OCI-LY1 (cell line): ENCODE results near the gene PPP2R2C.

ENCODE experiments used
- H2AFZ ChIP-seq: fragments of 200-600 bp; sonication (generic), shearing (Covaris generic); 2 replicates; pipeline ENCODE4 v1.6.0; 2014; ENCODE audit warnings: antibody characterized with exemption, mild to moderate bottlenecking, low read length
- H3F3A ChIP-seq: fragments of 200-600 bp; sonication (generic), shearing (Covaris generic); 2 replicates; pipeline ENCODE4 v1.6.0; 2014; ENCODE audit warnings: mild to moderate bottlenecking, antibody characterized with exemption, low read length, moderate library complexity; ENCODE audit not compliant: insufficient read depth
- H3K27ac ChIP-seq: fragments of 200-600 bp; sonication (generic); 2 replicates; pipeline ENCODE4 v1.5.1; 2014; ENCODE audit warnings: low read length, mixed run types, mild to moderate bottlenecking, low read depth; ENCODE audit not compliant: poor library complexity, severe bottlenecking
- H3K27me3 ChIP-seq: fragments of 200-600 bp; sonication (generic); 2 replicates; pipeline ENCODE4 v1.6.0; 2014; ENCODE audit warnings: antibody characterized with exemption, mild to moderate bottlenecking, low read length, moderate library complexity; ENCODE audit not compliant: insufficient read depth
- H3K36me3 ChIP-seq: fragments of 200-600 bp; sonication (generic); 2 replicates; pipeline ENCODE4 v1.6.1; 2014; ENCODE audit warnings: mild to moderate bottlenecking, antibody characterized with exemption, low read length, moderate library complexity, mixed read lengths; ENCODE audit not compliant: insufficient read depth
- H3K4me1 ChIP-seq: fragments of 200-600 bp; sonication (generic); 2 replicates; pipeline ENCODE4 v1.5.1; 2014; ENCODE audit warnings: mild to moderate bottlenecking, low read length, moderate library complexity; ENCODE audit not compliant: insufficient read depth, severe bottlenecking
- H3K4me2 ChIP-seq: fragments of 200-600 bp; sonication (generic), shearing (Covaris generic); 2 replicates; pipeline ENCODE4 v1.6.1; 2014; ENCODE audit warnings: low read length
- H3K4me3 ChIP-seq: fragments of 200-600 bp; sonication (generic); 2 replicates; pipeline ENCODE4 v1.5.1; 2014; ENCODE audit warnings: low read length, low read depth, mild to moderate bottlenecking, mixed read lengths; ENCODE audit not compliant: poor library complexity, severe bottlenecking
- H3K79me2 ChIP-seq: fragments of 200-600 bp; shearing (Covaris generic); 2 replicates; pipeline ENCODE4 v1.6.1; 2016; ENCODE audit warnings: mixed run types, low read length, mixed read lengths; ENCODE audit not compliant: insufficient read depth
- H3K9ac ChIP-seq: fragments of 200-600 bp; sonication (generic), shearing (Covaris generic); 2 replicates; pipeline ENCODE4 v1.6.1; 2014; ENCODE audit warnings: mild to moderate bottlenecking, low read length, mixed read lengths
- H3K9me2 ChIP-seq: fragments of 200-600 bp; sonication (generic), shearing (Covaris generic); 2 replicates; pipeline ENCODE4 v1.6.1; 2014; ENCODE audit warnings: low read depth, mild to moderate bottlenecking, low read length, mixed read lengths
- H3K9me3 ChIP-seq: fragments of 200-600 bp; shearing (Covaris generic); 2 replicates; pipeline ENCODE4 v1.6.1; 2014; ENCODE audit warnings: low read length, mixed read lengths
- H4K20me1 ChIP-seq: fragments of 200-600 bp; sonication (generic), shearing (Covaris generic); 2 replicates; pipeline ENCODE4 v1.6.0; 2016; ENCODE audit warnings: mild to moderate bottlenecking, low read length; ENCODE audit not compliant: insufficient read depth
- EZH2 ChIP-seq: fragments of 200-600 bp; sonication (generic), shearing (Covaris generic); IDR thresholded peaks from 2 replicates; pipeline ENCODE4 v1.8.0; 2017; ENCODE audit warnings: borderline replicate concordance, mixed run types, mild to moderate bottlenecking, antibody characterized with exemption, low read length, moderate library complexity, mixed read lengths
- TF ChIP-seq, protein P1 (sequence below): fragments of 200-600 bp; sonication (generic), shearing (Covaris generic); IDR thresholded peaks from 2 replicates; pipeline ENCODE4 v1.5.1; 2017; ENCODE audit warnings: mild to moderate bottlenecking, antibody characterized with exemption, low read length, moderate library complexity, mixed read lengths

PPP2R2C gene

DNA sequence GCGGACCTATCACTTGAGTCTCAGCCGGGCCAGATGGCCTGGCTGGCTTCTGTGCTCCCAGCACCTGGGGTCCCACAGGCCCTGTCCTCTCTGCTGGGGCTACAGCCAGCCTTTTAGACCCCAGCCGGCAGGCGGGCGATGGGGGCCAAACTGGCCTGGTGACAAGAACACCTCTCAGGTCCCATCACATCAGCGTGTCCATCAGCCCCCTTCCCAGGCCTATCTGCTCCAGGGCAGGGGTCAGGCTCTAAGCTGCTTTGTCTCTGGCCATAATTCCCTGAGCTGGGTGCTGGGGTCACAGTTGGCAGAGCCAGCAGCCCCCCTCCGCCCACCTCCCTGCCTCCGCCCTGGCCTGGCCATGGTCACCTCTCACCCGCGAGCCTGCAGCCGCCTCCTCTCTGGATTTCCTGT lies 77.7 kb downstream of the PPP2R2C start:
- no peaks in the 10 kb centered on the region for H3K36me3 ChIP-seq
- no peaks in the 10 kb centered on the region for H3K4me1 ChIP-seq
- no peak for TF ChIP-seq EZH2
- TF ChIP-seq, protein P1, sequence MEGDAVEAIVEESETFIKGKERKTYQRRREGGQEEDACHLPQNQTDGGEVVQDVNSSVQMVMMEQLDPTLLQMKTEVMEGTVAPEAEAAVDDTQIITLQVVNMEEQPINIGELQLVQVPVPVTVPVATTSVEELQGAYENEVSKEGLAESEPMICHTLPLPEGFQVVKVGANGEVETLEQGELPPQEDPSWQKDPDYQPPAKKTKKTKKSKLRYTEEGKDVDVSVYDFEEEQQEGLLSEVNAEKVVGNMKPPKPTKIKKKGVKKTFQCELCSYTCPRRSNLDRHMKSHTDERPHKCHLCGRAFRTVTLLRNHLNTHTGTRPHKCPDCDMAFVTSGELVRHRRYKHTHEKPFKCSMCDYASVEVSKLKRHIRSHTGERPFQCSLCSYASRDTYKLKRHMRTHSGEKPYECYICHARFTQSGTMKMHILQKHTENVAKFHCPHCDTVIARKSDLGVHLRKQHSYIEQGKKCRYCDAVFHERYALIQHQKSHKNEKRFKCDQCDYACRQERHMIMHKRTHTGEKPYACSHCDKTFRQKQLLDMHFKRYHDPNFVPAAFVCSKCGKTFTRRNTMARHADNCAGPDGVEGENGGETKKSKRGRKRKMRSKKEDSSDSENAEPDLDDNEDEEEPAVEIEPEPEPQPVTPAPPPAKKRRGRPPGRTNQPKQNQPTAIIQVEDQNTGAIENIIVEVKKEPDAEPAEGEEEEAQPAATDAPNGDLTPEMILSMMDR, result no peak
- H3K79me2 ChIP-seq, result no peaks in the 10 kb centered on the region
- H2AFZ ChIP-seq, result no peak overlapping the region
- H3K4me2 ChIP-seq, result no peak overlapping the region
- H3K9me2 ChIP-seq, result no peaks in the 10 kb centered on the region
- no peaks in the 10 kb centered on the region for H3K27me3 ChIP-seq
- H3K9ac ChIP-seq, result no peak overlapping the region
- no peak overlapping the region for H3K27ac ChIP-seq
- no peaks in the 10 kb centered on the region for H3F3A ChIP-seq
- H3K4me3 ChIP-seq, result no peak overlapping the region
- H3K9me3 ChIP-seq, result no peaks in the 10 kb centered on the region
- no peaks in the 10 kb centered on the region for H4K20me1 ChIP-seq

- no peaks in the 10 kb centered on the region for H3F3A ChIP-seq
- H3K9ac ChIP-seq, result no peak overlapping the region
- no peak overlapping the region for H3K4me3 ChIP-seq
- no peaks in the 10 kb centered on the region for H3K79me2 ChIP-seq
- H2AFZ ChIP-seq, result no peak overlapping the region
- H3K27me3 ChIP-seq, result no peaks in the 10 kb centered on the region
- H3K9me2 ChIP-seq, result no peaks in the 10 kb centered on the region
- no peak overlapping the region for H3K4me2 ChIP-seq
- H3K36me3 ChIP-seq, result no peaks in the 10 kb centered on the region
- no peak overlapping the region for H3K27ac ChIP-seq
- no peaks in the 10 kb centered on the region for H3K9me3 ChIP-seq
- H4K20me1 ChIP-seq, result no peaks in the 10 kb centered on the region
- TF ChIP-seq, protein P1, result no peak
- TF ChIP-seq EZH2, result no peak
- H3K4me1 ChIP-seq, result no peaks in the 10 kb centered on the region
These were observed 78.6 kb downstream of the PPP2R2C start for GRCh38 chr4:6393544-6394475.

GRCh38 chr4:6393066-6393465 lies 79.3 kb downstream of the PPP2R2C start:
- Histone ChIP-seq H4K20me1 (no peaks in the 10 kb centered on the region), H3K79me2 (no peaks in the 10 kb centered on the region), H3K4me3 (no peak overlapping the region), H3K9me3 (no peaks in the 10 kb centered on the region), H3K9me2 (no peaks in the 10 kb centered on the region), H3K4me2 (no peak overlapping the region), H3K27me3 (no peaks in the 10 kb centered on the region), H3K36me3 (no peaks in the 10 kb centered on the region), H3K27ac (no peak overlapping the region), H3F3A (no peaks in the 10 kb centered on the region), H3K9ac (no peak overlapping the region), H3K4me1 (no peaks in the 10 kb centered on the region), H2AFZ (no peak overlapping the region)
- TF ChIP-seq, protein P1, result no peak
- TF ChIP-seq EZH2, result no peak
